ENCODE results near the gene MYLK. TPM values are rescaled to one million over a fixed set of nuclear protein-coding genes. Genes with fewer than 3 reads are reported as not detected.

Gene MYLK
- polyA plus RNA-seq, 2 donors: 14.2 to 104 TPM

- H3K4me1 ChIP-seq (ENCODE audit: control insufficient read depth in 2 of 2, insufficient read depth in 2 of 2, low read length in 1 of 2): no peaks in the 10 kb centered on the region
- no peak overlapping the region for H3K4me3 ChIP-seq (ENCODE audit: low read depth in 1 of 2, low read length in 2 of 2)
- no peaks in the 10 kb centered on the region for H3K27me3 ChIP-seq (ENCODE audit: control insufficient read depth in 1 of 2, insufficient read depth in 2 of 2, low read length in 2 of 2)
- H3K27ac ChIP-seq (ENCODE audit: low read depth in 2 of 2, low read length in 1 of 2): no peak overlapping the region
- WGBS, 2 donors: 92 to 97% methylated on average over 2 of the region's 2 CpGs
- no peaks in the 10 kb centered on the region for H3K9me3 ChIP-seq (ENCODE audit: control insufficient read depth in 2 of 2, insufficient read depth in 1 of 2, low read depth in 1 of 2, low read length in 1 of 2)
- H3K36me3 ChIP-seq (ENCODE audit: control insufficient read depth in 2 of 2, insufficient read depth in 2 of 2, low read length in 1 of 2): no peaks in the 10 kb centered on the region
Observed at GRCh38 chr3:123571973-123572365, 312.2 kb downstream of the MYLK start.

DNA sequence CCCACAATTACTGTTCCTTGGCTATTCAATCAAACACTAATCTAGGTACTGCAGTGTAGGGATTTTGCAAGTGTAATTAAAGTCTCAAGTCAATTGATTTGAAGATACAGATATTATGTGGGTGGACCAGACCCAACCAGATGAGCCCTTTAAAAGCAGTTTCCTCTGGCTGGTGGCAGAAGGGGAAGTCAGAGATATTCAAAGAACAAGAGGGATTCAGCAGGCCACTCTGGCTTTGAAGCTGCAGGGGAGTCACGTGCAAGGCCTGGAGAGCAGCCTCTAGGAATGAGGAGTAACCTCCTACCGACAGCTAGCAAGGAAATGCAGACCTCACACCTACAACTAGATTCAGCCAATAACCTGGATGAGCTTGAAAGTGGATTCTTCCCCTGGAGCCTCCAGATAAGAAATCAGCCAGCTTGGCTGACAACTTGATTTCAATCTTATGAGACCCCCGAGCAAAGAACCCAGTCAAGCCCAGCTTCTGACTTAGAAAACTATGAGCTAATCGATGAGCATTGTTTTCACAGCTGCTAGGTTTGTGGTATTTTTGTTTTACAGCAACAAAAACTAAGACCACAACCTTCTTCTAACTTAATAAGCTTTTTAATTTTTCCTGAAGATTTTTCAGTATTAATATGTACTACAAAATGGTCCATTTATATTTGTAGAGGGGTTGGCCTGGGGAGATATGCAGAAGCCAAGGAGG lies 312.7 kb downstream of the MYLK start:
- Histone ChIP-seq H3K4me3 (ENCODE audit: low read depth in 1 of 2, low read length in 2 of 2) (no peak overlapping the region), H3K27me3 (ENCODE audit: control insufficient read depth in 1 of 2, insufficient read depth in 2 of 2, low read length in 2 of 2) (no peaks in the 10 kb centered on the region), H3K36me3 (ENCODE audit: control insufficient read depth in 2 of 2, insufficient read depth in 2 of 2, low read length in 1 of 2) (no peaks in the 10 kb centered on the region), H3K9me3 (ENCODE audit: control insufficient read depth in 2 of 2, insufficient read depth in 1 of 2, low read depth in 1 of 2, low read length in 1 of 2) (no peaks in the 10 kb centered on the region), H3K27ac (ENCODE audit: low read depth in 2 of 2, low read length in 1 of 2) (no peak overlapping the region), H3K4me1 (ENCODE audit: control insufficient read depth in 2 of 2, insufficient read depth in 2 of 2, low read length in 1 of 2) (no peaks in the 10 kb centered on the region)
- WGBS, 2 donors: 75 to 82% methylated on average over 4 of the region's 4 CpGs

DNA sequence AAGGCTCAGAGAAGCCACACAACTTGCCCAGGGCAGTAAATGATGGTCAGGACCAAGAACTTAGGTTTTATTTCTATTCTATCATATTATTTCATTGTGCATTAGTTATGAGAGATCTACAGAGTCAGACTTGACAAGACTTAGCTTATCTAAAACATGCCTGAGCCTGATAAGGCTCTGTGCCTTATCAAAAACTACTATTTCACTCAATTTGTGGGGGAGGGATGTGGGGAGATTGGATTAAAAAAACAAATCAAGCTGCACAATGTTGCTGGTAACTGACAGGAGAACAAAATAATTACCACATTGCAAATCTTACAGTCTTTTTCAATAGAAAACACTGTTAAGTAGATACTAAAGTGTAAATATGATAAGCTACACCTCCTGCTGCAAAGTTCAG lies 315.3 kb downstream of the MYLK start:
- no peaks in the 10 kb centered on the region for H3K27me3 ChIP-seq (ENCODE audit: control insufficient read depth in 1 of 2, insufficient read depth in 2 of 2, low read length in 2 of 2)
- H3K27ac ChIP-seq (ENCODE audit: low read depth in 2 of 2, low read length in 1 of 2): no peak overlapping the region
- peaks cover 0 to 2% of the 10 kb centered on the region in 2 donors for H3K36me3 ChIP-seq (ENCODE audit: control insufficient read depth in 2 of 2, insufficient read depth in 2 of 2, low read length in 1 of 2)
- H3K4me1 ChIP-seq (ENCODE audit: control insufficient read depth in 2 of 2, insufficient read depth in 2 of 2, low read length in 1 of 2): no peaks in the 10 kb centered on the region
- H3K4me3 ChIP-seq (ENCODE audit: low read depth in 1 of 2, low read length in 2 of 2): no peak overlapping the region
- H3K9me3 ChIP-seq (ENCODE audit: control insufficient read depth in 2 of 2, insufficient read depth in 1 of 2, low read depth in 1 of 2, low read length in 1 of 2): no peaks in the 10 kb centered on the region

- H3K36me3 ChIP-seq (ENCODE audit: control insufficient read depth in 2 of 2, insufficient read depth in 2 of 2, low read length in 1 of 2): peaks cover 0 to 5% of the 10 kb centered on the region in 2 donors
- H3K4me3 ChIP-seq (ENCODE audit: low read depth in 1 of 2, low read length in 2 of 2): no peak overlapping the region
- no peaks in the 10 kb centered on the region for H3K27me3 ChIP-seq (ENCODE audit: control insufficient read depth in 1 of 2, insufficient read depth in 2 of 2, low read length in 2 of 2)
- WGBS, 2 donors: 88 to 92% methylated on average over 7 of the region's 7 CpGs
- no peaks in the 10 kb centered on the region for H3K4me1 ChIP-seq (ENCODE audit: control insufficient read depth in 2 of 2, insufficient read depth in 2 of 2, low read length in 1 of 2)
- no peak overlapping the region for H3K27ac ChIP-seq (ENCODE audit: low read depth in 2 of 2, low read length in 1 of 2)
- H3K9me3 ChIP-seq (ENCODE audit: control insufficient read depth in 2 of 2, insufficient read depth in 1 of 2, low read depth in 1 of 2, low read length in 1 of 2): no peaks in the 10 kb centered on the region
Observed at GRCh38 chr3:123568034-123568433, 316.1 kb downstream of the MYLK start.

DNA sequence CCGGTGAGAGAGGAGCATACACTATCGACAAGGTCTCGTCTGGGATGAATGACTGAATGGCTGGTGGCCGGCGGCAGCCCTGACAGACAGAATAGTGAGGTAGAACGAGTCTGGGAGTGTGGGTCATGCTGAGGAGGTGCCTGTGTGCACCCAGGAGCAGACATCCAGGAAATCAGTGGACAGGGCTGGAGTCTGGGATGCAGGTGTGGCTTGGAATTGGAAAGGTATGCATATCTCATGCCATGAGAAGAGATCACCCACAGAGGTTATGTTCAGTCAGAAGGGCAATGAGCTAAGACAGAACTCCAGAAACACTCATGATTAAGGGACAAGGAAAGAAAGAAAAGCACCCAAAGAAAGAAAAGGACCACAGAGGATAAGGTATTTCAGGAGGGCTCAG lies 320.1 kb downstream of the MYLK start:
- Histone ChIP-seq H3K36me3 (ENCODE audit: control insufficient read depth in 2 of 2, insufficient read depth in 2 of 2, low read length in 1 of 2) (peaks cover 0 to 5% of the 10 kb centered on the region in 2 donors), H3K27me3 (ENCODE audit: control insufficient read depth in 1 of 2, insufficient read depth in 2 of 2, low read length in 2 of 2) (no peaks in the 10 kb centered on the region), H3K4me1 (ENCODE audit: control insufficient read depth in 2 of 2, insufficient read depth in 2 of 2, low read length in 1 of 2) (no peaks in the 10 kb centered on the region), H3K9me3 (ENCODE audit: control insufficient read depth in 2 of 2, insufficient read depth in 1 of 2, low read depth in 1 of 2, low read length in 1 of 2) (no peaks in the 10 kb centered on the region), H3K27ac (ENCODE audit: low read depth in 2 of 2, low read length in 1 of 2) (no peak overlapping the region), H3K4me3 (ENCODE audit: low read depth in 1 of 2, low read length in 2 of 2) (no peak overlapping the region)
- WGBS, 2 donors: 92 to 95% methylated on average over 6 of the region's 6 CpGs

- WGBS, 2 donors: 92 to 95% methylated on average over 1 of the region's 1 CpG
- peaks cover 0 to 5% of the 10 kb centered on the region in 2 donors for H3K36me3 ChIP-seq (ENCODE audit: control insufficient read depth in 2 of 2, insufficient read depth in 2 of 2, low read length in 1 of 2)
- no peaks in the 10 kb centered on the region for H3K4me1 ChIP-seq (ENCODE audit: control insufficient read depth in 2 of 2, insufficient read depth in 2 of 2, low read length in 1 of 2)
- no peak overlapping the region for H3K27ac ChIP-seq (ENCODE audit: low read depth in 2 of 2, low read length in 1 of 2)
- H3K27me3 ChIP-seq (ENCODE audit: control insufficient read depth in 1 of 2, insufficient read depth in 2 of 2, low read length in 2 of 2): no peaks in the 10 kb centered on the region
- H3K4me3 ChIP-seq (ENCODE audit: low read depth in 1 of 2, low read length in 2 of 2): no peak overlapping the region
- no peaks in the 10 kb centered on the region for H3K9me3 ChIP-seq (ENCODE audit: control insufficient read depth in 2 of 2, insufficient read depth in 1 of 2, low read depth in 1 of 2, low read length in 1 of 2)
Observed at GRCh38 chr3:123562547-123562946, 321.6 kb downstream of the MYLK start.

- Histone ChIP-seq H3K9me3 (ENCODE audit: control insufficient read depth in 2 of 2, insufficient read depth in 1 of 2, low read depth in 1 of 2, low read length in 1 of 2) (no peaks in the 10 kb centered on the region), H3K27me3 (ENCODE audit: control insufficient read depth in 1 of 2, insufficient read depth in 2 of 2, low read length in 2 of 2) (no peaks in the 10 kb centered on the region), H3K27ac (ENCODE audit: low read depth in 2 of 2, low read length in 1 of 2) (no peak overlapping the region), H3K4me3 (ENCODE audit: low read depth in 1 of 2, low read length in 2 of 2) (no peak overlapping the region), H3K36me3 (ENCODE audit: control insufficient read depth in 2 of 2, insufficient read depth in 2 of 2, low read length in 1 of 2) (peaks cover 0 to 5% of the 10 kb centered on the region in 2 donors), H3K4me1 (ENCODE audit: control insufficient read depth in 2 of 2, insufficient read depth in 2 of 2, low read length in 1 of 2) (no peaks in the 10 kb centered on the region)
- WGBS, 2 donors: 73 to 96% methylated on average over 2 of the region's 2 CpGs
Observed at GRCh38 chr3:123561188-123561587, 322.9 kb downstream of the MYLK start.

Other genes starting within 250 kb of the MYLK start
- gene CCDC14, start 76.9 kb upstream of the MYLK start, polyA plus RNA-seq: 10 to 100 TPM; 12.2 to 18.8 TPM
- gene ROPN1, start 107.8 kb upstream of the MYLK start, polyA plus RNA-seq: not detected
- 10 to 100 TPM in 1 of 2 donors, 1 to 10 TPM in 1; 6.6 to 23.5 TPM for gene KALRN, start 149.0 kb upstream of the MYLK start, polyA plus RNA-seq

Measured in esophagus (tissue), 2 donors.